HG02981 (cell line): ENCODE data around the gene PGAP6.
A peak's percentile ranks its signal among the peaks of the same experiment; 100 is the strongest.
"Not testable (repeated sequence)": the region's sequence is repeated elsewhere in the genome, so short reads cannot be mapped to it uniquely, and the experiment has no call there.

Experiments used
- ATAC-seq: cut with Tn5 transposase; IDR thresholded peaks from one replicate; pipeline ENCODE4 v1.9.1; 2021; ENCODE audit warnings: mild to moderate bottlenecking, moderate library complexity; ENCODE audit not compliant: unreplicated experiment

PGAP6 gene

GRCh38 chr16:352547-353403 lies 29.0 kb downstream of the PGAP6 start, which contains the start of gene AXIN1:
TSS of gene AXIN1 (minus strand) at chr16:352723. CDS start at chr16:347025, 5,698 bp downstream.
- ATAC-seq = peak; percentile 57

- ATAC-seq = peak; percentile 21
Measured at GRCh38 chr16:351804-352520, 29.8 kb downstream of the PGAP6 start.

GRCh38 chr16:350203-350602 lies 31.6 kb downstream of the PGAP6 start:
- ATAC-seq = no peak

GRCh38 chr16:349211-349610 lies 32.6 kb downstream of the PGAP6 start:
- no peak for ATAC-seq

- not testable (repeated sequence) for ATAC-seq
Measured at GRCh38 chr16:348495-348894, 33.3 kb downstream of the PGAP6 start.

- no peak for ATAC-seq
Measured at GRCh38 chr16:347203-347602, 34.6 kb downstream of the PGAP6 start.

GRCh38 chr16:346587-346986 lies 35.2 kb downstream of the PGAP6 start:
- no peak for ATAC-seq

GRCh38 chr16:345772-346171 lies 36.0 kb downstream of the PGAP6 start:
- ATAC-seq = no peak

- ATAC-seq = no peak
Measured at GRCh38 chr16:342455-343213, 39.1 kb downstream of the PGAP6 start.

- not testable (repeated sequence) for ATAC-seq
Measured at GRCh38 chr16:341974-342336, 39.8 kb downstream of the PGAP6 start.

- ATAC-seq = not testable (repeated sequence)
Measured at GRCh38 chr16:341095-341973, 40.4 kb downstream of the PGAP6 start.

GRCh38 chr16:340370-341091 lies 41.2 kb downstream of the PGAP6 start:
- no peak for ATAC-seq

- no peak for ATAC-seq
Measured at GRCh38 chr16:339680-340079, 42.1 kb downstream of the PGAP6 start.

GRCh38 chr16:337975-338575 lies 43.7 kb downstream of the PGAP6 start:
- ATAC-seq = no peak

- no peak for ATAC-seq
Measured at GRCh38 chr16:337437-337836, 44.3 kb downstream of the PGAP6 start.

GRCh38 chr16:336269-336668 lies 45.5 kb downstream of the PGAP6 start:
- ATAC-seq = no peak

- ATAC-seq = not testable (repeated sequence)
Measured at GRCh38 chr16:334861-335632, 46.7 kb downstream of the PGAP6 start.

GRCh38 chr16:334164-334832 lies 47.5 kb downstream of the PGAP6 start:
- ATAC-seq = not testable (repeated sequence)
